ENCODE data around the gene GNS. TPM values are rescaled to one million over a fixed set of nuclear protein-coding genes. Genes with fewer than 3 reads are reported as not detected.
A peak's percentile ranks its signal among the peaks of the same experiment; 100 is the strongest.
"Not testable (repeated sequence)": the region's sequence is repeated elsewhere in the genome, so short reads cannot be mapped to it uniquely, and the experiment has no call there.

Gene GNS
- total RNA-seq, 1 experiment from 2014 or later = 62.5 TPM

GRCh38 chr12:64696080-64696741, 63.0 kb downstream of the GNS start:
- DNase-seq (ENCODE audit: low read depth) = peak; percentile 30

GRCh38 chr12:64695550-64695949, 63.7 kb downstream of the GNS start:
- no peak for DNase-seq (ENCODE audit: low read depth)

DNA sequence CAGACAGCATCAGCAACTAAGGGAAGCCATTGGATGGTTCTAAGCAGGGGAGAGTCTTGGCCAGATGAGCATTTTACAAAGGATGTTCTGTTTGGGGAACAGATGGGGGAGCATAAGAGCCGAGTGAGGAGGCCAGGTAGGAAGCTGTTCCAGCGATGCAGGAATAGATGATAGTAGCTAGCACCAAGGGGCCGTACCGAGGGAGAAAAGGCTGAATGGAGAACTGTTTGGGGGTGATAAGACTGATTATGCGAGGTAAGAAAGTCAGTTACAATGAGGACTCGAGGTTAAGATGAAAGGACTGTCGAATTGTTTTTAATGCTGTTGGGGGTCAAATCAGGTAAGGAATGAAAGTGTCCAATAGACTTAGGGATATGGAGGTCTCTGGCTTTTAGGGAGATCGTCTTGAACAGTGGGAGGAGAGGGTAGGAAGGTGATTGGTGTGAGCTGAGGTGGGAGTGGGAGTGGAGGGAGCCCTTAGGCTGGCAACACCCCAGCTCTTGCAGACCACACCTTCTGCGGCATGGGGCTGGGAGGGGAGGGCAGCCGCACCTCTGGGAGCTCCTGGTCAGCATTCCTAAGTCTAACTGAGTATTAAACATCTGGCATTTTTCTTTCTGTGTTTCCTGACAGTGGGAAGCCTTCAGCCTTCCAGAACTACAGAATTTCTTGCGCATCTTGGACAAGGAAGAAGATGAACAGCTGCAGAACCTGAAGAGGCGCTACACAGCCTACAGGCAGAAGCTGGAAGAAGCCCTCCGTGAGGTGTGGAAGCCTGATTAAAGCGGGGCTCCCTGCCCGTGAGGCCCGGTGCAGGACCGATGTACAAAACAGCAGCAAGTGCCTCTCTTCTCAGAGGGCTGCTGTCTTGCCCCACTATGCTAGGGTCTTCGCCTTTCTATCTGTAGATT, 64.8 kb downstream of the GNS start:
- no peak for DNase-seq (ENCODE audit: low read depth)

- DNase-seq (ENCODE audit: low read depth) = peak; percentile 62
These were observed 67.2 kb downstream of the GNS start for GRCh38 chr12:64691795-64692583.

DNA sequence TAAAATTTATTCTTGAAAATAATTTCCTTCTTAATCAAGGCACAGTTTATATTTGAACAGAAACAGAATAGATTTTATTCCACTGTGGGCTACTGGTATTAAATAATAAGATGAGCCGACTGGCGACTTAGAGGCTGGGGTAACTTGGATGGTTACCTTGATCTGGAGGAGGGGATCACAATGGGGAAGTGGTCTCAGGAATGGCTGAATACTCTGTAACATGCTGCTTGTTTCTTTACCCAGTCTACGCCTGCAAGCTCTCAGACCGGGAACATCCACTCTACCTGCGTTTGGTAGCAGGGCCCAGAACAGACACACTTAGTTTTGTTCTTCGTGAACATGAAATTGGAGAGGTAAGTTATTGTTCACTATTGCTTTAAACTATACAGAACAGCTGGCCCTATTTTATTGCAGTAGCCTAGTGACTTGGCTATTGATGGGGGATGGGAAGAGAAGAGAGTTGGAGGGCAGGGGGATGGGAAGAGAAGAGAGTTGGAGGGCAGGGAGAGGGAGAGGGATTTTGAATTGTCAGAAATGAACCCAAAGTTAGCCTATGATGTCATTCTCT, 67.9 kb downstream of the GNS start:
- DNase-seq (ENCODE audit: low read depth) = no peak

GRCh38 chr12:64690236-64690635, 69.0 kb downstream of the GNS start:
- not testable (repeated sequence) for DNase-seq (ENCODE audit: low read depth)

- DNase-seq (ENCODE audit: low read depth) = no peak
These were observed 70.5 kb downstream of the GNS start for GRCh38 chr12:64688715-64689114.

DNA sequence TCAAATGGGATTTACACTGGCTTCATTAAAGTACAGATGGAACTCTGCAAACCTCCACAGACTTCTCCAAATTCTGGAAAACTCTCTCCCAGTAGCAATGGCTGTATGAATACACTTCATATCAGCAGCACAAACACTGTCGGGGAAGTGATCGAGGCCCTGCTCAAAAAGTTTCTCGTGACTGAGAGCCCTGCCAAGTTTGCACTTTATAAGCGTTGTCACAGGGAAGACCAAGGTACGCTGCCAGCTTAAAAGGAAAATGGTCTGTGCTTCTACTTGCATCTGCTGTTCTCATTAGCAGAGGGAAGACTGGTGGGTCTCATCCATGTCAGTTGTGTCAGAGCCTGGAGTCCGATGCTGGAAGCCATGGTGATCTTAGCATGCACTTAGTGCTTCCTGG, 71.0 kb downstream of the GNS start:
- DNase-seq (ENCODE audit: low read depth) = no peak

DNA sequence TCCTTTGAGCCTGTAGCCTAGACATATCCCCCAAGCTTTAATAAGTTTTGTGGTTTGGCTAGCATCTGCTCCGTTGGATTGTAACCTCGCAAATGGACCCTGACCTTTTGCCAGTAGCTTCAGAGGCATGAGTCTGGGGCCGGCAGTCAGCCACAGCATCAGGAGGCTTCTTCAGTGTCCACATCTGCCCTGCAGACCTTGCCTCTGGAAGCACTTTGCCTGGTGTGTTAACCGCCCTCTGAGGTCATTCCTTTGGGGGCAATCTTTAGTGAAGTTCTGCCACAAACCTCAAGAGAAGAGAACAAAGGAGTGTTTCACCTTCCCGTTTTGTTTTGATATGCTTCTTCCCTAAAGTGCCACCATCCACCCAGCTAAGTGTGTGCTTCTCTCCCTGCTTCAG, 71.4 kb downstream of the GNS start:
- peak; percentile 86 for DNase-seq (ENCODE audit: low read depth)

- no peak for DNase-seq (ENCODE audit: low read depth)
These were observed 73.6 kb downstream of the GNS start for GRCh38 chr12:64685605-64686004.

DNA sequence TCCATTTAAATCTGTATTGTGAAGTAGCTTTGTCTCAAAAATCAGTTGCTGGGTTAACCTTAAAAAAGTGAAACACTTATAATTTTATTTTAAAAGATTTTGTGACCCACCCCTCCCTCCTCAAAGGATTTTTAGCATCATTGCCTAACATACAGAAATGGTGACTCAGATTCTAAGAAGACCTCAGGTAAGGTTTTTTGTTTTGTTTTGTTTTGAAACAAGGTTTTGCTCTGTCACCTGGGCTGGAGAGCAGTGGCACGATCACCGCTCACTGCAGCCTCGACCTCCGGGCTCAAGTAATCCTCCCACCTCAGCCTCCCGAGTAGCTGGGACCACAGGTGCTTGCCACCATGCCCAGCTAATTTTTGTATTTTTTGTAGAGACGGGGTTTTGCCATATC, 74.2 kb downstream of the GNS start:
- DNase-seq (ENCODE audit: low read depth) = no peak

DNA sequence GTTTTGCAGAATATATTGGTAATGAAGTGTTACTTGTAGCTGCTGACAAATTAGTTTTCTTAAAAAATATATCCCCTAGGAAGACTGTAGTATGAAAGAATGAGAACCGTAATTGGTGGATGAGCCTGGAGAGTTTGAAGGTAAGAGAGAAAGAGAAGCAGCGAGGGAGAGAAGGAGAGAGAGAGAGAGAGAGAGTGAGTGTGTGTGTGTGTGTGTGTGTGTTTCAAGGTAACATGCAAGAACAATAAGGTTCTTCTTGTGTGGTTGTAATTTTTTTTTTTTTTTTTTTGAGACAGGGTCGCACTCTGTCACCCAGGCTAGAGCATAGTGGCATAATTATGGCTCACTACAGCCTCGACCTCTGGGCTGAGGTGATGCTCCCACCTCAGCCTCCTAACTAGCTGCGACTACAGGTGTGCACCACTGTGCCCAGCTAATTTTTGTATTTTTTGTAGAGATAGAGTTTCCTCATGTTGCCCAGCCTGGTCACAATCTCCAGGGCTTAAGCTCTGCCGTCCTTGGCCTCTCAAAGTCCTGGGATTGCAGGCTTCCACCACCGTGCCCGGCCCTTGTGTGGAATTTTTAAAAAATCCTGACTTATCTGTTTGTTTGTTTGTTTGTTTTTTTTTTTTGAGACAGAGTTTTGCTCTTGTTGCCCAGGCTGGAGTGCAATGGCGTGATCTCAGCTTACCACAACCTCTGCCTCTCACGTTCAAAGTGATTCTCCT, 75.2 kb downstream of the GNS start:
- DNase-seq (ENCODE audit: low read depth) = no peak

- DNase-seq (ENCODE audit: low read depth) = no peak
These were observed 76.5 kb downstream of the GNS start for GRCh38 chr12:64682572-64683277.

DNA sequence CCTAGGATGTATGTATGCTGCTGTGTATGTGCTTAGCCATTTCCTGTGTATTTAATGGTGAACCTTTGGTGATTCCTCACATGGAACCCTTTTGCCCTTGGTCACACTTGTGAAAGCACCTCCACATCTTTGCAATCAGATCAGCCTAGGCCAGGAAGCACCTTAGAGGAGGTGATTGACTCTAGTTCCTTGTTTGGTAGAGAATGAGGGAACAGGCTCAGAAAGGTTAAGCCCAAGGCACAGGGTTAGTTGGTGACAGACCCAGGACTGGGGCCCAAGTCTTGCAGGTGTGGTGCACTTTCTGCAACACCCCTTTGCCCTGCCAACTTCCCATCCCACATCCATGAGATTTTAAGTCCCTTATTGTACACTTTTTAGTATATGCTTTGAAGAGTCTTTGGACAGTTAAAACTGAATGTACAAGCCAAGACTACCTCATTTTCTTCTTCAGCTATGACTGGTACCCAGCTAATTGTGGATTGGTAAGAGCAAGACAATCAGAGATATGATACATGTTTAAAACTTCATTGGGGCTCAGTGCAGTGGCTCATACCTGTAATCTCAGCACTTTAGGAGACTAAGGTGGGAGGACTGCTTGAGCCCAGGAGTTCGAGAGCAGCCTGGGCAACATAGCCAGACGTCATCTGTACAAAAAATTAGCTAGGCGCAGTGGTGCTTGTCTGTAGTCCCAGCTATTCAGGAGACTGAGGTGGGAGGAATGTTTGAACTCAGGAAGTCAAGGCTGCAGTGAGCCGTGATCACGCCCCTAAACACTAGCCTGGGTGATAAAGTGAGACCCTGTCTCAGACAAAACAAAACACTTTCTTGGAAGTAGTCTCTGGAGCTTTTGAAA, 77.8 kb downstream of the GNS start:
- no peak for DNase-seq (ENCODE audit: low read depth)

GRCh38 chr12:64680235-64680634, 79.0 kb downstream of the GNS start:
- DNase-seq (ENCODE audit: low read depth) = no peak

GRCh38 chr12:64679487-64680001, 79.7 kb downstream of the GNS start:
- peak; percentile 83 for DNase-seq (ENCODE audit: low read depth)

DNA sequence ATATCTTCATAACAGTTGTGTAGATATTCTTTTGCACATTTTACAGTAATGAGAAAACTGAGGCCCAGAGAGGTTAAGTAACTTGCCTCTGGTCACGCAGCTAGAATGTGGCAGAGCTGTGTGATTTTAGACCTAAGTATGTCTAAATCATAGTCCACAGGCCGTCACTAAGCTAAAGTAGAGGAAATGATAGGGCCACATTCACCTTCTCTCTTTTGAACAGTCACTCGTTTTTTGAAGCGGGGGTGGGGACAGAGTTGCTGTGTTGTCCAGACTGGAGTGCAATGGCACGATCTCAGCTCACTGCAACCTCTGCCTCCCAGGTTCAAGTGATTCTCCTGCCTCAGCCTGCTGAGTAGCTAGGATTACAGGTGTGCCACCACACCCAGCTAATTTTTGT, 80.4 kb downstream of the GNS start:
- no peak for DNase-seq (ENCODE audit: low read depth)

DNA sequence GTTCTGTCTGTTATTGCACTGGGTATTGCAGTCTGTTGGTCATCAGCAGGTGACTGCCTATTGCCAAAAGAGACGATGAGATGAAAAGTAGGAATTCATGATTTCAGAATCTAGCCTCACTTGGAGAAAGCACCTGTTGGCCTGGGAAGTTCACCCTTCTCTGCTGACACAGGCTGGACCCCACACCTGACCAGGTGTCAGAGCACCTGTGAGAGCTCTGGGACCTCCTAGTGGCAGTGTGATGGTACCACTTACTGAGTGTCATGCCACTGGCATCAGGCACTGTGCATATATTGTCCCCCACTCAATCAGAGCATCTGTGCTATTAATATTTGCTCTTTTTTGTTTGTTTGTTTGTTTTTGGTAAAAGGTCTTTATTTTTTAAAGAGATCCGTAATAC, 81.0 kb downstream of the GNS start:
- DNase-seq (ENCODE audit: low read depth) = no peak

GRCh38 chr12:64675795-64676194, 83.4 kb downstream of the GNS start:
- DNase-seq (ENCODE audit: low read depth) = peak; percentile 92

Measured in RPMI7951 (cell line).